GM23338 (cell line): ENCODE data around the gene MATR3. TPM values are rescaled to one million over a fixed set of nuclear protein-coding genes. Genes with fewer than 3 reads are reported as not detected.

ENCODE experiments used
- ATAC-seq: fragments of 200-7000 bp; cut with Tn5 transposase; 3 replicates; pipeline ENCODE4 v1.9.1; 2020
- DNase-seq: peaks from one replicate; pipeline ENCODE4 v3.0.0-alpha.2; 2015; ENCODE audit warnings: low spot score
- H2AFZ ChIP-seq: fragments of 200-600 bp; sonication (generic); 2 replicates; pipeline ENCODE4 v1.8.0; 2016; ENCODE audit warnings: antibody characterized with exemption, mild to moderate bottlenecking, moderate library complexity
- H3F3A ChIP-seq: fragments of 200-600 bp; sonication (generic); replicated peaks from 2 replicates; pipeline ENCODE4 v1.8.0; 2017; ENCODE audit warnings: antibody characterized with exemption, mixed run types, low read depth
- H3K27ac ChIP-seq: fragments of 200-600 bp; sonication (generic); 2 replicates; pipeline ENCODE4 v1.6.1; 2016; ENCODE audit warnings: low read depth
- H3K27me3 ChIP-seq: fragments of 200-600 bp; sonication (generic); 2 replicates; pipeline ENCODE4 v1.8.0; 2016; ENCODE audit warnings: mild to moderate bottlenecking, mixed run types, moderate library complexity; ENCODE audit not compliant: insufficient read depth
- H3K36me3 ChIP-seq: fragments of 200-600 bp; sonication (generic); 2 replicates; pipeline ENCODE4 v1.8.0; 2016; ENCODE audit warnings: mild to moderate bottlenecking; ENCODE audit not compliant: insufficient read depth
- H3K4me1 ChIP-seq: fragments of 200-600 bp; sonication (generic); 2 replicates; pipeline ENCODE4 v1.8.0; 2016; ENCODE audit warnings: mild to moderate bottlenecking, moderate library complexity; ENCODE audit not compliant: insufficient read depth
- H3K4me2 ChIP-seq: fragments of 200-600 bp; sonication (generic); 2 replicates; pipeline ENCODE4 v1.7.1; 2017; ENCODE audit warnings: mixed run types
- H3K4me3 ChIP-seq: fragments of 200-600 bp; sonication (generic); 2 replicates; pipeline ENCODE4 v1.6.1; 2016; ENCODE audit warnings: mixed run types
- H3K79me2 ChIP-seq: fragments of 200-600 bp; sonication (generic); replicated peaks from 2 replicates; pipeline ENCODE4 v1.8.0; 2017; ENCODE audit warnings: mild to moderate bottlenecking; ENCODE audit not compliant: insufficient read depth
- H3K9me2 ChIP-seq: fragments of 200-600 bp; sonication (generic); 2 replicates; pipeline ENCODE4 v1.8.0; 2017; ENCODE audit not compliant: insufficient read depth
- H4K20me1 ChIP-seq: fragments of 200-600 bp; sonication (generic); replicated peaks from 2 replicates; pipeline ENCODE4 v1.8.0; 2017; ENCODE audit warnings: mild to moderate bottlenecking; ENCODE audit not compliant: insufficient read depth
- H3K27ac Mint-ChIP-seq: 2 replicates; pipeline ENCODE4 v1.8.0; 2020; ENCODE audit warnings: inconsistent platforms, mild to moderate bottlenecking, moderate library complexity, mixed read lengths
- H3K27me3 Mint-ChIP-seq: 3 replicates; pipeline ENCODE4 v1.8.0; 2022; ENCODE audit warnings: low read depth, mild to moderate bottlenecking, moderate library complexity, mixed read lengths, inconsistent platforms; ENCODE audit not compliant: insufficient read depth, poor library complexity
- H3K36me3 Mint-ChIP-seq: 3 replicates; pipeline ENCODE4 v1.8.0; 2021; ENCODE audit warnings: low read depth, mild to moderate bottlenecking, inconsistent platforms, moderate library complexity, mixed read lengths
- H3K4me1 Mint-ChIP-seq: 3 replicates; pipeline ENCODE4 v1.8.0; 2020; ENCODE audit warnings: mild to moderate bottlenecking, inconsistent platforms, mixed read lengths
- H3K4me3 Mint-ChIP-seq: 3 replicates; pipeline ENCODE4 v1.8.0; 2021; ENCODE audit warnings: moderate library complexity, mild to moderate bottlenecking, inconsistent platforms, mixed read lengths
- H3K9me3 Mint-ChIP-seq: 3 replicates; pipeline ENCODE4 v1.8.0; 2020; ENCODE audit warnings: moderate library complexity, mild to moderate bottlenecking, inconsistent platforms, mixed read lengths
- CREB1 ChIP-seq: fragments of 250-450 bp; sonication (Bioruptor Pico); IDR thresholded peaks from 2 replicates; pipeline ENCODE4 v1.5.0; 2020; ENCODE audit warnings: low read depth, mild to moderate bottlenecking, moderate library complexity
- EZH2 ChIP-seq: fragments of 200-600 bp; sonication (generic); IDR thresholded peaks from one replicate; pipeline ENCODE4 v1.8.0; 2017; ENCODE audit warnings: antibody characterized with exemption, mild to moderate bottlenecking, low read depth; ENCODE audit not compliant: unreplicated experiment
- EZH2phosphoT487 ChIP-seq: fragments of 200-600 bp; sonication (generic); IDR thresholded peaks from one replicate; pipeline ENCODE4 v1.8.1; 2018; ENCODE audit warnings: antibody characterized with exemption; ENCODE audit not compliant: unreplicated experiment
- JUNB ChIP-seq: IDR thresholded peaks from one replicate; pipeline ENCODE4 v1.6.1; 2016; ENCODE audit warnings: antibody characterized with exemption; ENCODE audit not compliant: unreplicated experiment
- NANOG ChIP-seq: IDR thresholded peaks from 2 replicates; pipeline ENCODE4 v1.6.1; 2016; ENCODE audit warnings: antibody characterized with exemption, borderline replicate concordance
- POLR2AphosphoS5 ChIP-seq: IDR thresholded peaks from 2 replicates; pipeline ENCODE4 v1.6.1; 2016; ENCODE audit warnings: antibody characterized with exemption, low read depth
- STAT1 ChIP-seq: IDR thresholded peaks from one replicate; pipeline ENCODE4 v1.6.1; 2016; ENCODE audit warnings: antibody characterized with exemption; ENCODE audit not compliant: unreplicated experiment
- ZNF114 ChIP-seq: fragments of 250-450 bp; sonication (Bioruptor Pico); IDR thresholded peaks from 2 replicates; pipeline ENCODE4 v1.5.0; 2020; ENCODE audit warnings: mild to moderate bottlenecking, moderate library complexity
- ZNF331 ChIP-seq: fragments of 250-450 bp; sonication (Bioruptor Pico); IDR thresholded peaks from 2 replicates; pipeline ENCODE4 v1.5.0; 2020; ENCODE audit warnings: low read depth, mild to moderate bottlenecking, moderate library complexity
- polyA plus RNA-seq: library from polyadenylated mRNA; unstranded; fragments of >200 nt; fragmentation: Nextera tagmentation; extraction: Ambion mirVana; gene quantifications from 2 replicates; pipeline ENCODE4 v1.2.1, GENCODE V29; 2016
- total RNA-seq: library from RNA; depleted of rRNA; stranded (reverse); fragments of >200 nt; shearing (Covaris generic); gene quantifications from 2 replicates; pipeline ENCODE4 v1.2.3, GENCODE V29; 2014
- TF ChIP-seq, protein P1 (sequence below): IDR thresholded peaks from 2 replicates; pipeline ENCODE4 v1.6.1; 2016; ENCODE audit warnings: antibody characterized with exemption
- TF ChIP-seq, protein P2 (sequence below), 2 experiments: fragments of 200-600 bp in 1 of 2; sonication (generic) in 1 of 2; conservative IDR thresholded peaks; 2 replicates each; pipeline versions ENCODE4 v1.5.1 to v1.6.1; 2016 to 2017; ENCODE audit warnings: antibody characterized with exemption in 2 of 2, low read depth in 2 of 2, mild to moderate bottlenecking in 2 of 2, moderate library complexity in 1 of 2
- TF ChIP-seq, protein P3 (sequence below): IDR thresholded peaks from one replicate; pipeline ENCODE4 v1.6.1; 2018; ENCODE audit warnings: antibody characterized with exemption; ENCODE audit not compliant: unreplicated experiment
- TF ChIP-seq, protein P4 (sequence below): fragments of 250-450 bp; sonication (Bioruptor Pico); IDR thresholded peaks from 2 replicates; pipeline ENCODE4 v1.5.0; 2020; ENCODE audit warnings: mild to moderate bottlenecking, moderate library complexity

MATR3 gene
- total and polyA plus RNA-seq, 2 experiments from 2014 or later = 278 to 506 TPM

DNA sequence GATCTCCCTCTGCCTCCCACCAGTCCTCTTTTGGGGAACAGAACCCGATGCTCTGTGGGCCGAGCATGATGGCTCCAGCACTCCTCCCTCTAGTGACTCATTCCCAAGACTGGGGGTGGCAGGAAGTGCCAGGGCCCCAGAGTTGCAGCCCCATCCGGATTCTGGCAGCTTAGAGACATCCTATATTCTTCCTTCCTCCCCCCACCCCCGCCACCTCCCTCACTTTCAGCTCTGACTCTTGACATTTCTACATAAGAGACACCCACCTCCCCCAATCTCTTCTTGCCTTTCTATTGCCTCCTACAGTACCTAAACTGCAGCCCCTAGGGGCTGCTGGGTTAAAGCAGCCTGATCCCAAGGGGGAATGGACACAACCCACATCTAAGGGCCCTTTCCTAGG is 47.1 kb upstream of the MATR3 start:
- Histone ChIP-seq H3K4me1 (peaks cover 8% of the 10 kb centered on the region; the same call in 1 of the 2 replicates), H3K27me3 (no peaks in the 10 kb centered on the region), H3K4me3 (no peak overlapping the region), H3K79me2 (no peaks in the 10 kb centered on the region), H3K4me2 (no peak overlapping the region), H3K27ac (no peak overlapping the region), H3K9me2 (no peaks in the 10 kb centered on the region), H3K36me3 (no peaks in the 10 kb centered on the region), H2AFZ (peak overlapping the region; percentile 95), H3F3A (no peaks in the 10 kb centered on the region), H4K20me1 (no peaks in the 10 kb centered on the region)
- Mint-ChIP-seq H3K4me3 (no peak overlapping the region), H3K36me3 (no peaks in the 10 kb centered on the region), H3K9me3 (no peaks in the 10 kb centered on the region), H3K27me3 (peaks cover 3% of the 10 kb centered on the region), H3K4me1 (peaks cover 18% of the 10 kb centered on the region), H3K27ac (no peak overlapping the region)
- TF ChIP-seq ZNF114 (CRISPR knock-in tag) = no peak
- TF ChIP-seq, protein P1, sequence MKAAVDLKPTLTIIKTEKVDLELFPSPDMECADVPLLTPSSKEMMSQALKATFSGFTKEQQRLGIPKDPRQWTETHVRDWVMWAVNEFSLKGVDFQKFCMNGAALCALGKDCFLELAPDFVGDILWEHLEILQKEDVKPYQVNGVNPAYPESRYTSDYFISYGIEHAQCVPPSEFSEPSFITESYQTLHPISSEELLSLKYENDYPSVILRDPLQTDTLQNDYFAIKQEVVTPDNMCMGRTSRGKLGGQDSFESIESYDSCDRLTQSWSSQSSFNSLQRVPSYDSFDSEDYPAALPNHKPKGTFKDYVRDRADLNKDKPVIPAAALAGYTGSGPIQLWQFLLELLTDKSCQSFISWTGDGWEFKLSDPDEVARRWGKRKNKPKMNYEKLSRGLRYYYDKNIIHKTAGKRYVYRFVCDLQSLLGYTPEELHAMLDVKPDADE = no peak
- no peak for TF ChIP-seq NANOG
- TF ChIP-seq, protein P2, sequence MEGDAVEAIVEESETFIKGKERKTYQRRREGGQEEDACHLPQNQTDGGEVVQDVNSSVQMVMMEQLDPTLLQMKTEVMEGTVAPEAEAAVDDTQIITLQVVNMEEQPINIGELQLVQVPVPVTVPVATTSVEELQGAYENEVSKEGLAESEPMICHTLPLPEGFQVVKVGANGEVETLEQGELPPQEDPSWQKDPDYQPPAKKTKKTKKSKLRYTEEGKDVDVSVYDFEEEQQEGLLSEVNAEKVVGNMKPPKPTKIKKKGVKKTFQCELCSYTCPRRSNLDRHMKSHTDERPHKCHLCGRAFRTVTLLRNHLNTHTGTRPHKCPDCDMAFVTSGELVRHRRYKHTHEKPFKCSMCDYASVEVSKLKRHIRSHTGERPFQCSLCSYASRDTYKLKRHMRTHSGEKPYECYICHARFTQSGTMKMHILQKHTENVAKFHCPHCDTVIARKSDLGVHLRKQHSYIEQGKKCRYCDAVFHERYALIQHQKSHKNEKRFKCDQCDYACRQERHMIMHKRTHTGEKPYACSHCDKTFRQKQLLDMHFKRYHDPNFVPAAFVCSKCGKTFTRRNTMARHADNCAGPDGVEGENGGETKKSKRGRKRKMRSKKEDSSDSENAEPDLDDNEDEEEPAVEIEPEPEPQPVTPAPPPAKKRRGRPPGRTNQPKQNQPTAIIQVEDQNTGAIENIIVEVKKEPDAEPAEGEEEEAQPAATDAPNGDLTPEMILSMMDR (conservative IDR thresholded peaks at IDR 0.05; ENCODE audit: low read depth in 2 of 2) = no peak; a peak in 1 of 4 replicates
- TF ChIP-seq EZH2 = no peak
- TF ChIP-seq JUNB = no peak
- no peak for TF ChIP-seq ZNF331 (CRISPR knock-in tag)
- TF ChIP-seq, protein P3, sequence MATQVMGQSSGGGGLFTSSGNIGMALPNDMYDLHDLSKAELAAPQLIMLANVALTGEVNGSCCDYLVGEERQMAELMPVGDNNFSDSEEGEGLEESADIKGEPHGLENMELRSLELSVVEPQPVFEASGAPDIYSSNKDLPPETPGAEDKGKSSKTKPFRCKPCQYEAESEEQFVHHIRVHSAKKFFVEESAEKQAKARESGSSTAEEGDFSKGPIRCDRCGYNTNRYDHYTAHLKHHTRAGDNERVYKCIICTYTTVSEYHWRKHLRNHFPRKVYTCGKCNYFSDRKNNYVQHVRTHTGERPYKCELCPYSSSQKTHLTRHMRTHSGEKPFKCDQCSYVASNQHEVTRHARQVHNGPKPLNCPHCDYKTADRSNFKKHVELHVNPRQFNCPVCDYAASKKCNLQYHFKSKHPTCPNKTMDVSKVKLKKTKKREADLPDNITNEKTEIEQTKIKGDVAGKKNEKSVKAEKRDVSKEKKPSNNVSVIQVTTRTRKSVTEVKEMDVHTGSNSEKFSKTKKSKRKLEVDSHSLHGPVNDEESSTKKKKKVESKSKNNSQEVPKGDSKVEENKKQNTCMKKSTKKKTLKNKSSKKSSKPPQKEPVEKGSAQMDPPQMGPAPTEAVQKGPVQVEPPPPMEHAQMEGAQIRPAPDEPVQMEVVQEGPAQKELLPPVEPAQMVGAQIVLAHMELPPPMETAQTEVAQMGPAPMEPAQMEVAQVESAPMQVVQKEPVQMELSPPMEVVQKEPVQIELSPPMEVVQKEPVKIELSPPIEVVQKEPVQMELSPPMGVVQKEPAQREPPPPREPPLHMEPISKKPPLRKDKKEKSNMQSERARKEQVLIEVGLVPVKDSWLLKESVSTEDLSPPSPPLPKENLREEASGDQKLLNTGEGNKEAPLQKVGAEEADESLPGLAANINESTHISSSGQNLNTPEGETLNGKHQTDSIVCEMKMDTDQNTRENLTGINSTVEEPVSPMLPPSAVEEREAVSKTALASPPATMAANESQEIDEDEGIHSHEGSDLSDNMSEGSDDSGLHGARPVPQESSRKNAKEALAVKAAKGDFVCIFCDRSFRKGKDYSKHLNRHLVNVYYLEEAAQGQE = no peak
- no peak for TF ChIP-seq STAT1
- TF ChIP-seq, protein P4, sequence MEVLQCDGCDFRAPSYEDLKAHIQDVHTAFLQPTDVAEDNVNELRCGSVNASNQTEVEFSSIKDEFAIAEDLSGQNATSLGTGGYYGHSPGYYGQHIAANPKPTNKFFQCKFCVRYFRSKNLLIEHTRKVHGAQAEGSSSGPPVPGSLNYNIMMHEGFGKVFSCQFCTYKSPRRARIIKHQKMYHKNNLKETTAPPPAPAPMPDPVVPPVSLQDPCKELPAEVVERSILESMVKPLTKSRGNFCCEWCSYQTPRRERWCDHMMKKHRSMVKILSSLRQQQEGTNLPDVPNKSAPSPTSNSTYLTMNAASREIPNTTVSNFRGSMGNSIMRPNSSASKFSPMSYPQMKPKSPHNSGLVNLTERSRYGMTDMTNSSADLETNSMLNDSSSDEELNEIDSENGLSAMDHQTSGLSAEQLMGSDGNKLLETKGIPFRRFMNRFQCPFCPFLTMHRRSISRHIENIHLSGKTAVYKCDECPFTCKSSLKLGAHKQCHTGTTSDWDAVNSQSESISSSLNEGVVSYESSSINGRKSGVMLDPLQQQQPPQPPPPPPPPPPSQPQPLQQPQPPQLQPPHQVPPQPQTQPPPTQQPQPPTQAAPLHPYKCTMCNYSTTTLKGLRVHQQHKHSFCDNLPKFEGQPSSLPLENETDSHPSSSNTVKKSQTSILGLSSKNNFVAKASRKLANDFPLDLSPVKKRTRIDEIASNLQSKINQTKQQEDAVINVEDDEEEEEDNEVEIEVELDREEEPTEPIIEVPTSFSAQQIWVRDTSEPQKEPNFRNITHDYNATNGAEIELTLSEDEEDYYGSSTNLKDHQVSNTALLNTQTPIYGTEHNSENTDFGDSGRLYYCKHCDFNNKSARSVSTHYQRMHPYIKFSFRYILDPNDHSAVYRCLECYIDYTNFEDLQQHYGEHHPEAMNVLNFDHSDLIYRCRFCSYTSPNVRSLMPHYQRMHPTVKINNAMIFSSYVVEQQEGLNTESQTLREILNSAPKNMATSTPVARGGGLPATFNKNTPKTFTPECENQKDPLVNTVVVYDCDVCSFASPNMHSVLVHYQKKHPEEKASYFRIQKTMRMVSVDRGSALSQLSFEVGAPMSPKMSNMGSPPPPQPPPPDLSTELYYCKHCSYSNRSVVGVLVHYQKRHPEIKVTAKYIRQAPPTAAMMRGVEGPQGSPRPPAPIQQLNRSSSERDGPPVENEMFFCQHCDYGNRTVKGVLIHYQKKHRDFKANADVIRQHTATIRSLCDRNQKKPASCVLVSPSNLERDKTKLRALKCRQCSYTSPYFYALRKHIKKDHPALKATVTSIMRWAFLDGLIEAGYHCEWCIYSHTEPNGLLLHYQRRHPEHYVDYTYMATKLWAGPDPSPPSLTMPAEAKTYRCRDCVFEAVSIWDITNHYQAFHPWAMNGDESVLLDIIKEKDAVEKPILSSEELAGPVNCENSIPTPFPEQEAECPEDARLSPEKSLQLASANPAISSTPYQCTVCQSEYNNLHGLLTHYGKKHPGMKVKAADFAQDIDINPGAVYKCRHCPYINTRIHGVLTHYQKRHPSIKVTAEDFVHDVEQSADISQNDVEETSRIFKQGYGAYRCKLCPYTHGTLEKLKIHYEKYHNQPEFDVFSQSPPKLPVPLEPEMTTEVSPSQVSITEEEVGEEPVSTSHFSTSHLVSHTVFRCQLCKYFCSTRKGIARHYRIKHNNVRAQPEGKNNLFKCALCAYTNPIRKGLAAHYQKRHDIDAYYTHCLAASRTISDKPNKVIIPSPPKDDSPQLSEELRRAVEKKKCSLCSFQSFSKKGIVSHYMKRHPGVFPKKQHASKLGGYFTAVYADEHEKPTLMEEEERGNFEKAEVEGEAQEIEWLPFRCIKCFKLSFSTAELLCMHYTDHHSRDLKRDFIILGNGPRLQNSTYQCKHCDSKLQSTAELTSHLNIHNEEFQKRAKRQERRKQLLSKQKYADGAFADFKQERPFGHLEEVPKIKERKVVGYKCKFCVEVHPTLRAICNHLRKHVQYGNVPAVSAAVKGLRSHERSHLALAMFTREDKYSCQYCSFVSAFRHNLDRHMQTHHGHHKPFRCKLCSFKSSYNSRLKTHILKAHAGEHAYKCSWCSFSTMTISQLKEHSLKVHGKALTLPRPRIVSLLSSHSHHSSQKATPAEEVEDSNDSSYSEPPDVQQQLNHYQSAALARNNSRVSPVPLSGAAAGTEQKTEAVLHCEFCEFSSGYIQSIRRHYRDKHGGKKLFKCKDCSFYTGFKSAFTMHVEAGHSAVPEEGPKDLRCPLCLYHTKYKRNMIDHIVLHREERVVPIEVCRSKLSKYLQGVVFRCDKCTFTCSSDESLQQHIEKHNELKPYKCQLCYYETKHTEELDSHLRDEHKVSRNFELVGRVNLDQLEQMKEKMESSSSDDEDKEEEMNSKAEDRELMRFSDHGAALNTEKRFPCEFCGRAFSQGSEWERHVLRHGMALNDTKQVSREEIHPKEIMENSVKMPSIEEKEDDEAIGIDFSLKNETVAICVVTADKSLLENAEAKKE (CRISPR knock-in tag) = no peak
- no peak for TF ChIP-seq CREB1 (CRISPR knock-in tag)
- no peak for TF ChIP-seq EZH2phosphoT487
- TF ChIP-seq POLR2AphosphoS5 = no peak
- DNase-seq (peak; percentile 33), ATAC-seq (peak; percentile 78)
